ENCODE measurements around the gene TUBA3D. TPM values are rescaled to one million over a fixed set of nuclear protein-coding genes. Genes with fewer than 3 reads are reported as not detected.
"Not testable (repeated sequence)": the region's sequence is repeated elsewhere in the genome, so short reads cannot be mapped to it uniquely, and the experiment has no call there.

The TUBA3D gene
- total and polyA plus RNA-seq, 9 of the 15 experiments (the other 6 are each of a cell fraction or from before 2014, with no cell fraction given) = not detected

DNA sequence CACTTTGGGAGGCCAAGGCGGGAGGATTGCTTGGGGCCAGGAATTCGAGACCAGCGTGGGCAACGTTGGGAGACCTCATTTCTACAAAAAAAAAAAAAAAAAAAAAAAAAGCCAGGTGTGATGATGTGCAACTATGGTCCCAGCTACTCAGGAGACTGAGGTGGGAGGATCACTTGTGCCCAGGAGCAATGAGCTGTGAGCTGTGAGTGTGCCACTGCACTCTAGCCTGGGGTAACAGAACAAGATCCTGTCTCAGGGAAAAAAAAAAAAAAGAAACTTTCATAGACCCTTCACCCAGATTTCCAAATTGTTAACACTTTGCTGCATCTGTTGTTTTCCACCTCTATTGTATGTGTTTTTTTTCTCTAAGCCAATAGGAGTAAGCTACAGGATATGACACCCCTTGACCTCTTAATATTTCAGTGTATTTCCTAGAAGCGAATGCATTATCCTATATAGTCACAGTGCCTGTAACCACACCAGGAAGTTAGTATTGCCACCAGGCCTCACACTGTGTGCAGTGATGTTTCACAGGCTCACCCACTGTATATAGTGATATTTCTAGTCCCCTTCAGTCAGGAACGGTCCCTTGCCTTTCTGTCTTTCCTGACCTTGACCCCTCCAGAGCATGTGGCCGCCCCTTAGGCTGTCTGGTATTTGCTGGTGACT is 28.3 kb downstream of the TUBA3D start:
- H3K9me1 ChIP-seq (ENCODE audit: control insufficient read depth, insufficient read depth, low read length); POLR2A ChIA-PET; H3K4me1 ChIP-seq (replicated peaks in 1 of 2; ENCODE audit: control insufficient read depth in 2 of 2, insufficient read depth in 2 of 2, low read length in 2 of 2); H4K20me1 ChIP-seq (replicated peaks; ENCODE audit: control insufficient read depth, insufficient read depth, low read length); H3K4me2 ChIP-seq (ENCODE audit: insufficient read depth, low read length); H3K4me3 ChIP-seq; ATAC-seq; BruUV-seq (replicated peaks); H3K9me3 ChIP-seq (replicated peaks; ENCODE audit: control insufficient read depth, insufficient read depth, low read depth, low read length); DNase-seq (ENCODE audit: extremely low read depth in 1 of 4, low spot score in 3 of 4); H3K27me3 ChIP-seq (ENCODE audit: control insufficient read depth in 2 of 2, insufficient read depth in 2 of 2, low read length in 2 of 2); H2AFZ ChIP-seq (ENCODE audit: low read depth, low read length); H3K9ac ChIP-seq (ENCODE audit: insufficient read depth in 1 of 2, low read depth in 2 of 2, low read length in 2 of 2); CTCF ChIA-PET (ENCODE audit: low intra/inter-chr PET ratio); H3K79me2 ChIP-seq (ENCODE audit: control insufficient read depth, insufficient read depth, low read length); intact Hi-C loops (cut with micrococcal nuclease); H3K27ac ChIP-seq (ENCODE audit: extremely low read depth, low read depth, low read length): not testable (repeated sequence)
- FAIRE-seq = peak; percentile 67
- 91% methylated on average over 6 of the region's 7 CpGs for WGBS (ENCODE audit: insufficient coverage, low coverage, missing lambda C conversion rate)
- H3K36me3 ChIP-seq (ENCODE audit: control insufficient read depth, insufficient read depth, low read length) = peaks cover 93% of the 10 kb centered on the region; the same call in 2 of the 3 replicates
- in situ Hi-C loops (cut with MboI) = loop anchor here (25.0 kb wide), 1 partner anchor 1167 kb away; the partner anchor contains the start of gene IMP4

DNA sequence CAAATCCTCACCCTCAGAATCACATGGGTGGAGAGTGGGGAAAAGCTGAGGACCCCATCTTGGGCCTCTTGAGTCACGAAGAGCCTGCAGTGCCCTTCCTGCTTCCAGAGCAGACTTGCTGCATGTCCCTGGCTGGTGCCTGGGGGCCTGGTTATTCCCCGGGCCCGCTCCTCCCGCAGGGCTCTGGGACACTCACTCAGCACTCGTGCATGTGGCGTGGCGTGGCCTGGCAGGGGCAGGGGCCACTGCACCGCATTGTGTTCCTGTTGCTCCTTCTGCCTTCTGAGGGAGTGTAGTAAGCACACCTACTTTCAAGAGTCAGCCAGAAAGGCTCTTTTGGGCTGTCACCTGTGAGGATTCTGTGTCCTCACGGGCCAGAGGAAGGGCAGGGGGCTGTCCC is 33.7 kb downstream of the TUBA3D start:
- no peaks in the 10 kb centered on the region for H3K9me1 ChIP-seq (ENCODE audit: control insufficient read depth, insufficient read depth, low read length)
- H3K9me3 ChIP-seq (replicated peaks; ENCODE audit: control insufficient read depth, insufficient read depth, low read depth, low read length) = no peaks in the 10 kb centered on the region
- no peaks in the 10 kb centered on the region; a peak in 1 of 5 replicates for H3K4me1 ChIP-seq (replicated peaks in 1 of 2; ENCODE audit: control insufficient read depth in 2 of 2, insufficient read depth in 2 of 2, low read length in 2 of 2)
- no peaks in the 10 kb centered on the region for H3K79me2 ChIP-seq (ENCODE audit: control insufficient read depth, insufficient read depth, low read length)
- WGBS (ENCODE audit: insufficient coverage, low coverage, missing lambda C conversion rate) = 98% methylated on average over 9 of the region's 9 CpGs
- TF ChIP-seq POLR2G (IDR thresholded peaks at IDR 0.05; ENCODE audit: low read depth, low read length) (0 out of 2 replicates have a peak, but pooled peaks have one; percentile 26), ZNF23 (CRISPR knock-in tag; IDR thresholded peaks at IDR 0.05) (no peak), ZNF75A (CRISPR knock-in tag; IDR thresholded peaks at IDR 0.05) (no peak), XRCC4 (IDR thresholded peaks at IDR 0.05; ENCODE audit: extremely low read depth, insufficient read depth, insufficient read length) (no peak), SRSF3 (IDR thresholded peaks at IDR 0.05; ENCODE audit: insufficient read depth, low read length) (no peak)
- TF ChIP-seq, protein P1, sequence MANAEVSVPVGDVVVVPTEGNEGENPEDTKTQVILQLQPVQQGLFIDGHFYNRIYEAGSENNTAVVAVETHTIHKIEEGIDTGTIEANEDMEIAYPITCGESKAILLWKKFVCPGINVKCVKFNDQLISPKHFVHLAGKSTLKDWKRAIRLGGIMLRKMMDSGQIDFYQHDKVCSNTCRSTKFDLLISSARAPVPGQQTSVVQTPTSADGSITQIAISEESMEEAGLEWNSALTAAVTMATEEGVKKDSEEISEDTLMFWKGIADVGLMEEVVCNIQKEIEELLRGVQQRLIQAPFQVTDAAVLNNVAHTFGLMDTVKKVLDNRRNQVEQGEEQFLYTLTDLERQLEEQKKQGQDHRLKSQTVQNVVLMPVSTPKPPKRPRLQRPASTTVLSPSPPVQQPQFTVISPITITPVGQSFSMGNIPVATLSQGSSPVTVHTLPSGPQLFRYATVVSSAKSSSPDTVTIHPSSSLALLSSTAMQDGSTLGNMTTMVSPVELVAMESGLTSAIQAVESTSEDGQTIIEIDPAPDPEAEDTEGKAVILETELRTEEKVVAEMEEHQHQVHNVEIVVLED (CRISPR knock-in tag; IDR thresholded peaks at IDR 0.05) = no peak
- DNase-seq (ENCODE audit: extremely low read depth in 1 of 4, low spot score in 3 of 4) = no peak
- ChIA-PET POLR2A (no interaction called here), CTCF (ENCODE audit: low intra/inter-chr PET ratio) (no interaction called here)
- peaks cover 69% of the 10 kb centered on the region; the same call in 2 of the 3 replicates for H3K36me3 ChIP-seq (ENCODE audit: control insufficient read depth, insufficient read depth, low read length)
- in situ Hi-C loops (cut with MboI) (loop anchor here (25.0 kb wide), 1 partner anchor 1172 kb away; the partner anchor contains the start of gene IMP4), intact Hi-C loops (cut with micrococcal nuclease) (no loop called here)
- no peak overlapping the region for H2AFZ ChIP-seq (ENCODE audit: low read depth, low read length)
- FAIRE-seq = no peak
- ATAC-seq = no peak
- H3K4me2 ChIP-seq (ENCODE audit: insufficient read depth, low read length) = no peak overlapping the region
- no peak overlapping the region for H3K4me3 ChIP-seq
- H4K20me1 ChIP-seq (replicated peaks; ENCODE audit: control insufficient read depth, insufficient read depth, low read length) = no peaks in the 10 kb centered on the region
- BruUV-seq (replicated peaks) = no TSS peak
- no peak overlapping the region for H3K9ac ChIP-seq (ENCODE audit: insufficient read depth in 1 of 2, low read depth in 2 of 2, low read length in 2 of 2)
- H3K27me3 ChIP-seq (ENCODE audit: control insufficient read depth in 2 of 2, insufficient read depth in 2 of 2, low read length in 2 of 2) = no peaks in the 10 kb centered on the region
- no peak overlapping the region for H3K27ac ChIP-seq (ENCODE audit: extremely low read depth, low read depth, low read length)

All from K562 (cell line).